ENCODE results near the gene DDX25.

- TF ChIP-seq CTCF (IDR thresholded peaks at IDR 0.05) (peak; percentile 37 to 67 (median 58)), POLR2AphosphoS5 (IDR thresholded peaks at IDR 0.05) (no peak), POLR2A (IDR thresholded peaks at IDR 0.05) (no peak)
These were observed 37.6 kb downstream of the DDX25 start for GRCh38 chr11:125941619-125942611.

Data from transverse colon (tissue), 4 donors.